Endothelial cell of umbilical vein (primary cell): ENCODE data around the gene ALPL. TPM values are rescaled to one million over a fixed set of nuclear protein-coding genes. Genes with fewer than 3 reads are reported as not detected.
A peak's percentile ranks its signal among the peaks of the same experiment; 100 is the strongest.

Source experiments
- BruUV-seq: library from RNA; stranded (reverse); fragments of 400-500 nt; replicated peaks from 2 replicates; lab custom pipeline; 2021; lab: Mats Ljungman, UMichigan
- CTCF ChIA-PET: fragments of 300-600, 350-600 bp; sonication (Branson Sonifier 250); formaldehyde crosslinking; loops from one replicate; lab custom pipeline; 2021; ENCODE audit warnings: antibody characterized with exemption, inconsistent platforms; lab: Charles Lee
- POLR2A ChIA-PET: fragments of 300-600, 350-600 bp; sonication (Branson Sonifier 250); formaldehyde crosslinking; loops from one replicate; lab custom pipeline; 2021; ENCODE audit warnings: antibody characterized with exemption, inconsistent platforms; lab: Charles Lee
- DNase-seq: peaks from one replicate; pipeline ENCODE4 v3.0.0-alpha.2; 2011; ENCODE audit warnings: low read depth, low spot score
- FAIRE-seq: peaks from 2 replicates; lab custom pipeline; 2011; peaks lifted over from hg19 to GRCh38; lab: Jason Lieb, UNC
- H2AFZ ChIP-seq: 2 replicates; pipeline ENCODE4 v1.6.0; 2012; ENCODE audit warnings: low read depth, low read length, control low read depth, inconsistent platforms
- H3K27ac ChIP-seq: 2 replicates; pipeline ENCODE4 v1.5.1; 2011; ENCODE audit warnings: low read depth, mild to moderate bottlenecking, control low read depth, low read length, moderate library complexity; ENCODE audit not compliant: insufficient read depth
- H3K27me3 ChIP-seq, 2 experiments: 2 replicates each; pipeline versions ENCODE4 v1.6.0 to v1.6.1; 2011; ENCODE audit warnings: low read length in 2 of 2, mixed read lengths in 1 of 2; ENCODE audit not compliant: control insufficient read depth in 2 of 2, insufficient read depth in 2 of 2
- H3K36me3 ChIP-seq, 2 experiments: 2 replicates in 1 of 2; 3 replicates in 1 of 2; pipeline ENCODE4 v1.5.1; 2011; ENCODE audit warnings: low read length in 2 of 2, mild to moderate bottlenecking in 1 of 2, moderate library complexity in 1 of 2; ENCODE audit not compliant: control insufficient read depth in 2 of 2, insufficient read depth in 2 of 2; ENCODE audit errors: extremely low read depth in 1 of 2
- H3K4me1 ChIP-seq: 3 replicates; pipeline ENCODE4 v1.5.1; 2011; ENCODE audit warnings: mild to moderate bottlenecking, low read length; ENCODE audit not compliant: control insufficient read depth, insufficient read depth; ENCODE audit errors: extremely low read depth
- H3K4me2 ChIP-seq: 2 replicates; pipeline ENCODE4 v1.6.1; 2011; ENCODE audit warnings: low read length, control low read depth, mixed read lengths; ENCODE audit not compliant: insufficient read depth
- H3K4me3 ChIP-seq, 3 experiments: fragments of 200-600 bp in 1 of 3; sonication (generic), shearing (Covaris generic) in 1 of 3; replicated peaks in 1 of 3; 2 replicates each; pipeline ENCODE4 v1.5.1; 2011 to 2016; ENCODE audit warnings: control low read depth in 3 of 3, low read length in 3 of 3, mild to moderate bottlenecking in 2 of 3, inconsistent platforms in 1 of 3, low read depth in 1 of 3, moderate library complexity in 1 of 3; ENCODE audit not compliant: insufficient read depth in 1 of 3
- H3K79me2 ChIP-seq: 2 replicates; pipeline ENCODE4 v1.6.0; 2012; ENCODE audit warnings: low read length, inconsistent platforms; ENCODE audit not compliant: control insufficient read depth, insufficient read depth
- H3K9ac ChIP-seq: replicated peaks from 2 replicates; pipeline ENCODE3; 2011; ENCODE audit warnings: low read length, control low read depth; ENCODE audit not compliant: insufficient read depth; ENCODE audit errors: extremely low read depth
- H3K9me1 ChIP-seq: replicated peaks from 3 replicates; pipeline ENCODE4 v1.6.0; 2011; ENCODE audit warnings: mild to moderate bottlenecking, low read length; ENCODE audit not compliant: control insufficient read depth, insufficient read depth; ENCODE audit errors: extremely low read depth
- H3K9me3 ChIP-seq: replicated peaks from 2 replicates; pipeline ENCODE4 v1.5.1; 2012; ENCODE audit warnings: low read length, inconsistent platforms; ENCODE audit not compliant: control insufficient read depth, insufficient read depth
- H4K20me1 ChIP-seq: replicated peaks from 2 replicates; pipeline ENCODE3; 2011; ENCODE audit warnings: mild to moderate bottlenecking, low read length; ENCODE audit not compliant: control insufficient read depth, insufficient read depth; ENCODE audit errors: extremely low read depth
- EZH2 ChIP-seq: IDR thresholded peaks from 2 replicates; pipeline ENCODE4 v1.6.1; 2012; ENCODE audit warnings: borderline replicate concordance, low read depth, mild to moderate bottlenecking, moderate library complexity, low read length, inconsistent platforms; ENCODE audit not compliant: severe bottlenecking
- GATA2 ChIP-seq: IDR thresholded peaks from 2 replicates; pipeline ENCODE4 v1.7.0; 2011; ENCODE audit warnings: low read depth, mild to moderate bottlenecking, moderate library complexity, mixed read lengths, low read length; ENCODE audit not compliant: insufficient read length, insufficient read depth
- JUN ChIP-seq: IDR thresholded peaks from 2 replicates; pipeline ENCODE4 v1.6.1; 2011; ENCODE audit warnings: borderline replicate concordance, low read depth; ENCODE audit not compliant: insufficient read length, insufficient read depth
- MAX ChIP-seq: IDR thresholded peaks from 2 replicates; pipeline ENCODE4 v1.6.1; 2011; ENCODE audit not compliant: insufficient read depth, insufficient read length
- POLR2A ChIP-seq: IDR thresholded peaks from 2 replicates; pipeline ENCODE4 v1.6.1; 2012; ENCODE audit warnings: low read depth, mild to moderate bottlenecking, control low read depth, low read length
- POLR2AphosphoS5 ChIP-seq: IDR thresholded peaks from 2 replicates; pipeline ENCODE4 v1.6.1; 2012; ENCODE audit warnings: low read depth, mild to moderate bottlenecking, control low read depth, low read length, moderate library complexity; ENCODE audit not compliant: insufficient read depth
- dilution Hi-C: fragments of 300-500 bp; cut with MboI; formaldehyde crosslinking; loops from one replicate; pipeline ENCODE4 v1.15.0; 2019; ENCODE audit warnings: low sequenced_read_pairs; ENCODE audit not compliant: extremely low pct_ligation_motif_present
- intact Hi-C: fragments of 100-400 bp; cut with micrococcal nuclease; formaldehyde crosslinking; loops from one replicate; pipeline ENCODE4 v1.10.0; 2022
- polyA plus RNA-seq, 4 experiments: library from polyadenylated mRNA; depleted of rRNA in 3 of 4; stranded (reverse) in 3 of 4; unstranded in 1 of 4; fragments of >200 nt; gene quantifications; 2 replicates each; pipeline versions ENCODE4 v1.2.1 to v1.2.3, GENCODE V29; 2011 to 2012; ENCODE audit warnings: missing spikeins in 1 of 4
- total RNA-seq: library from RNA; stranded (reverse); gene quantifications from 2 replicates; pipeline ENCODE4 v1.2.3, GENCODE V29; 2021

ALPL gene
- total and polyA plus RNA-seq, 2 donors (not counting 3 experiments of a cell fraction or from before 2014, with no cell fraction given): 0.38 to 0.92 TPM

GRCh38 chr1:21552715-21553114, 43.5 kb downstream of the ALPL start:
- Histone ChIP-seq H3K79me2 (no peaks in the 10 kb centered on the region), H4K20me1 (no peaks in the 10 kb centered on the region), H3K4me2 (no peak overlapping the region), H3K9me1 (no peaks in the 10 kb centered on the region), H3K9ac (no peak overlapping the region), H2AFZ (no peak overlapping the region), H3K36me3 (no peaks in the 10 kb centered on the region), H3K4me1 (no peaks in the 10 kb centered on the region), H3K4me3 (no peak overlapping the region), H3K9me3 (no peaks in the 10 kb centered on the region), H3K27me3 (peaks cover 7 to 12% of the 10 kb centered on the region in 2 experiments), H3K27ac (no peak overlapping the region)
- ChIA-PET CTCF (interaction anchor here (1.1 kb wide), 1 partner anchor 182 kb away, joined by 3 read pairs; no protein-coding TSS in a partner anchor), POLR2A (no interaction called here)
- DNase-seq: peak; percentile 12
- TF ChIP-seq JUN (no peak), EZH2 (no peak), POLR2AphosphoS5 (no peak), GATA2 (no peak)
- no peak for FAIRE-seq
- intact Hi-C loops: no loop called here
- dilution Hi-C loops: no loop called here
- BruUV-seq: no TSS peak

GRCh38 chr1:21553116-21553926, 44.1 kb downstream of the ALPL start:
- Histone ChIP-seq H3K4me2 (no peak overlapping the region), H2AFZ (no peak overlapping the region)
- POLR2A ChIA-PET: interaction anchor here (0.6 kb wide), 1 partner anchor 211 kb away, joined by 6 read pairs; no protein-coding TSS in a partner anchor

More at GRCh38 chr1:21553116-21553926, 44.1 kb downstream of the ALPL start:
- CTCF ChIA-PET: interaction anchor here (1.1 kb wide), 2 partner anchors 44 to 183 kb away, joined by 3 read pairs; partner anchors contain the start of gene ALPL
- dilution Hi-C loops (no loop called here), intact Hi-C loops (no loop called here)
- H3K9me3 ChIP-seq: no peaks in the 10 kb centered on the region
- DNase-seq (no peak), FAIRE-seq (no peak)
- peaks cover 7 to 14% of the 10 kb centered on the region in 2 experiments for H3K27me3 ChIP-seq
- H3K9me1 ChIP-seq: no peaks in the 10 kb centered on the region
- H3K27ac ChIP-seq: no peak overlapping the region
- no peaks in the 10 kb centered on the region for H3K36me3 ChIP-seq
- no peak overlapping the region for H3K4me3 ChIP-seq
- TF ChIP-seq JUN: no peak
- TF ChIP-seq POLR2A: no peak
- no peak for TF ChIP-seq MAX
- H3K79me2 ChIP-seq: no peaks in the 10 kb centered on the region
- BruUV-seq: no TSS peak
- H3K9ac ChIP-seq: no peak overlapping the region
- H4K20me1 ChIP-seq: no peaks in the 10 kb centered on the region
- no peaks in the 10 kb centered on the region for H3K4me1 ChIP-seq
